Measurements from ENCODE around the gene SLC44A5.

The SLC44A5 gene

DNA sequence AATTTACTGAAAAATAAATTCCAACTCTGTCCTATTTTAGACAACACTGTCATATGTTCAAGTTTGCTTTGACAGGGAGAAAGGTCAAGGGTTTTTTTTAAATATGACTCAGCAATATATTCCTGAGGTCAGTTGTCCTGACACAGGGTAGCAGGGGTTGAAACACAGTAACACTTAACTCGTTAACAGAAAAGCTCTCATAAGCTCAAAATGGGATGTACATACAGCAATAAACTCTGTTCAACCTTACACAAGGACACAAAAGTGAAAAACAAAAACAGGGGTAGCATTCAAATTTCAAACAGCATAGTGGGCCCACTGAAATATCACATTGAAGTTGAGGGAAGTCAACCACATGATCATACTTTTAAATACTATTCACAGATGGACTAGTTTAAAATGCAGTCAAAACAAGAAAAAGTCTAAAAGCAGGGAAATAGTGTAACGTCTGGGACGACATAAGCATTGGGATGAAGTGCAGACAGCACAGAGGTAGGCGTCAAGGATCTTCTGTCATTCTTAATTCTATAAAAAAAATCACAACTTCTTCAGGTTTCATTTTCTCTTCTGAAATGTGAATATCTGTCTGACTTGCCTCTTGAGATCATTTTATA is 89.9 kb downstream of the SLC44A5 start:
- Histone ChIP-seq H3K4me1 (ENCODE audit: insufficient read depth, low read length, severe bottlenecking) (no peaks in the 10 kb centered on the region), H3F3A (ENCODE audit: insufficient read depth, low read length) (no peaks in the 10 kb centered on the region), H3K9me3 (ENCODE audit: low read length) (no peaks in the 10 kb centered on the region), H3K27me3 (ENCODE audit: insufficient read depth, low read length) (no peaks in the 10 kb centered on the region), H3K27ac (ENCODE audit: low read depth, low read length, poor library complexity, severe bottlenecking) (no peak overlapping the region), H3K9ac (ENCODE audit: low read length) (no peak overlapping the region), H3K4me2 (ENCODE audit: low read length) (no peak overlapping the region), H3K9me2 (ENCODE audit: low read depth, low read length) (no peaks in the 10 kb centered on the region), H3K36me3 (ENCODE audit: insufficient read depth, low read length) (no peaks in the 10 kb centered on the region), H3K79me2 (ENCODE audit: insufficient read depth, low read length) (no peaks in the 10 kb centered on the region), H2AFZ (ENCODE audit: low read length) (no peak overlapping the region), H4K20me1 (ENCODE audit: insufficient read depth, low read length) (no peaks in the 10 kb centered on the region), H3K4me3 (ENCODE audit: low read depth, low read length, poor library complexity, severe bottlenecking) (no peak overlapping the region)
- TF ChIP-seq, protein P1, sequence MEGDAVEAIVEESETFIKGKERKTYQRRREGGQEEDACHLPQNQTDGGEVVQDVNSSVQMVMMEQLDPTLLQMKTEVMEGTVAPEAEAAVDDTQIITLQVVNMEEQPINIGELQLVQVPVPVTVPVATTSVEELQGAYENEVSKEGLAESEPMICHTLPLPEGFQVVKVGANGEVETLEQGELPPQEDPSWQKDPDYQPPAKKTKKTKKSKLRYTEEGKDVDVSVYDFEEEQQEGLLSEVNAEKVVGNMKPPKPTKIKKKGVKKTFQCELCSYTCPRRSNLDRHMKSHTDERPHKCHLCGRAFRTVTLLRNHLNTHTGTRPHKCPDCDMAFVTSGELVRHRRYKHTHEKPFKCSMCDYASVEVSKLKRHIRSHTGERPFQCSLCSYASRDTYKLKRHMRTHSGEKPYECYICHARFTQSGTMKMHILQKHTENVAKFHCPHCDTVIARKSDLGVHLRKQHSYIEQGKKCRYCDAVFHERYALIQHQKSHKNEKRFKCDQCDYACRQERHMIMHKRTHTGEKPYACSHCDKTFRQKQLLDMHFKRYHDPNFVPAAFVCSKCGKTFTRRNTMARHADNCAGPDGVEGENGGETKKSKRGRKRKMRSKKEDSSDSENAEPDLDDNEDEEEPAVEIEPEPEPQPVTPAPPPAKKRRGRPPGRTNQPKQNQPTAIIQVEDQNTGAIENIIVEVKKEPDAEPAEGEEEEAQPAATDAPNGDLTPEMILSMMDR (IDR thresholded peaks at IDR 0.05; ENCODE audit: low read length) = no peak
- no peak for TF ChIP-seq EZH2 (IDR thresholded peaks at IDR 0.05; ENCODE audit: borderline replicate concordance, low read length)

GRCh38 chr1:75519651-75520427 is 91.1 kb downstream of the SLC44A5 start:
- Histone ChIP-seq H2AFZ (ENCODE audit: low read length) (no peak overlapping the region), H3K79me2 (ENCODE audit: insufficient read depth, low read length) (no peaks in the 10 kb centered on the region), H3F3A (ENCODE audit: insufficient read depth, low read length) (no peaks in the 10 kb centered on the region), H3K4me3 (ENCODE audit: low read depth, low read length, poor library complexity, severe bottlenecking) (no peak overlapping the region), H3K27ac (ENCODE audit: low read depth, low read length, poor library complexity, severe bottlenecking) (no peak overlapping the region), H3K4me1 (ENCODE audit: insufficient read depth, low read length, severe bottlenecking) (no peaks in the 10 kb centered on the region), H3K9me3 (ENCODE audit: low read length) (no peaks in the 10 kb centered on the region), H3K9ac (ENCODE audit: low read length) (no peak overlapping the region), H3K27me3 (ENCODE audit: insufficient read depth, low read length) (no peaks in the 10 kb centered on the region), H3K9me2 (ENCODE audit: low read depth, low read length) (no peaks in the 10 kb centered on the region), H3K36me3 (ENCODE audit: insufficient read depth, low read length) (no peaks in the 10 kb centered on the region), H3K4me2 (ENCODE audit: low read length) (no peak overlapping the region), H4K20me1 (ENCODE audit: insufficient read depth, low read length) (no peaks in the 10 kb centered on the region)
- no peak for TF ChIP-seq EZH2 (IDR thresholded peaks at IDR 0.05; ENCODE audit: borderline replicate concordance, low read length)
- TF ChIP-seq, protein P1 (IDR thresholded peaks at IDR 0.05; ENCODE audit: low read length) = no peak

GRCh38 chr1:75518686-75519085 is 92.2 kb downstream of the SLC44A5 start:
- no peaks in the 10 kb centered on the region for H3K9me3 ChIP-seq (ENCODE audit: low read length)
- no peaks in the 10 kb centered on the region for H3F3A ChIP-seq (ENCODE audit: insufficient read depth, low read length)
- H2AFZ ChIP-seq (ENCODE audit: low read length) = no peak overlapping the region
- no peaks in the 10 kb centered on the region for H3K36me3 ChIP-seq (ENCODE audit: insufficient read depth, low read length)
- no peaks in the 10 kb centered on the region for H4K20me1 ChIP-seq (ENCODE audit: insufficient read depth, low read length)
- no peaks in the 10 kb centered on the region for H3K4me1 ChIP-seq (ENCODE audit: insufficient read depth, low read length, severe bottlenecking)
- H3K4me3 ChIP-seq (ENCODE audit: low read depth, low read length, poor library complexity, severe bottlenecking) = no peak overlapping the region
- no peak overlapping the region for H3K9ac ChIP-seq (ENCODE audit: low read length)
- no peaks in the 10 kb centered on the region for H3K27me3 ChIP-seq (ENCODE audit: insufficient read depth, low read length)
- no peaks in the 10 kb centered on the region for H3K9me2 ChIP-seq (ENCODE audit: low read depth, low read length)
- H3K27ac ChIP-seq (ENCODE audit: low read depth, low read length, poor library complexity, severe bottlenecking) = no peak overlapping the region
- no peaks in the 10 kb centered on the region for H3K79me2 ChIP-seq (ENCODE audit: insufficient read depth, low read length)
- TF ChIP-seq EZH2 (IDR thresholded peaks at IDR 0.05; ENCODE audit: borderline replicate concordance, low read length) = no peak
- TF ChIP-seq, protein P1 (IDR thresholded peaks at IDR 0.05; ENCODE audit: low read length) = no peak
- H3K4me2 ChIP-seq (ENCODE audit: low read length) = no peak overlapping the region

Measured in OCI-LY1 (cell line).